ENCODE results near the gene RNF43. TPM values are rescaled to one million over a fixed set of nuclear protein-coding genes. Genes with fewer than 3 reads are reported as not detected.

Gene RNF43
- total RNA-seq, 1 experiment from 2014 or later = 3.8 TPM

GRCh38 chr17:58402679-58403078 is 14.7 kb downstream of the RNF43 start:
- H3K79me2 ChIP-seq (ENCODE audit: low read length) = no peaks in the 10 kb centered on the region
- DNase-seq = peak; percentile 71
- no peak overlapping the region for H2AFZ ChIP-seq (ENCODE audit: low read length)
- H3K27me3 ChIP-seq (ENCODE audit: low read length) = no peaks in the 10 kb centered on the region
- no peaks in the 10 kb centered on the region for H3F3A ChIP-seq (ENCODE audit: low read length, unreplicated experiment)
- H4K20me1 ChIP-seq (ENCODE audit: low read length) = no peaks in the 10 kb centered on the region
- H3K9me3 ChIP-seq (ENCODE audit: low read length) = no peaks in the 10 kb centered on the region
- no peak for TF ChIP-seq EZH2phosphoT487 (IDR thresholded peaks at IDR 0.05; ENCODE audit: borderline replicate concordance, low read length)
- no peak for TF ChIP-seq EZH2 (IDR thresholded peaks at IDR 0.05; ENCODE audit: low read length, unreplicated experiment)
- TF ChIP-seq CTCF (conservative IDR thresholded peaks at IDR 0.05; ENCODE audit: low read depth, low read length) = no peak
- H3K4me2 ChIP-seq (ENCODE audit: low read length) = peak overlapping the region; percentile 56
- ATAC-seq = no peak
- no peak overlapping the region for H3K4me3 ChIP-seq (ENCODE audit: low read length)
- no peak overlapping the region for H3K9ac ChIP-seq (ENCODE audit: low read length)
- no peaks in the 10 kb centered on the region for H3K9me2 ChIP-seq (replicated peaks; ENCODE audit: low read length)
- peaks cover 37% of the 10 kb centered on the region for H3K4me1 ChIP-seq (ENCODE audit: insufficient read depth, low read length)
- H3K27ac ChIP-seq (ENCODE audit: low read length) = no peak overlapping the region
- H3K36me3 ChIP-seq (ENCODE audit: low read depth, low read length) = no peaks in the 10 kb centered on the region
- ChIA-PET CTCF (no interaction called here), POLR2A (ENCODE audit: unreplicated experiment) (no interaction called here)
- BruUV-seq (replicated peaks) = no TSS peak
- intact Hi-C loops (cut with micrococcal nuclease) = no loop called here

DNA sequence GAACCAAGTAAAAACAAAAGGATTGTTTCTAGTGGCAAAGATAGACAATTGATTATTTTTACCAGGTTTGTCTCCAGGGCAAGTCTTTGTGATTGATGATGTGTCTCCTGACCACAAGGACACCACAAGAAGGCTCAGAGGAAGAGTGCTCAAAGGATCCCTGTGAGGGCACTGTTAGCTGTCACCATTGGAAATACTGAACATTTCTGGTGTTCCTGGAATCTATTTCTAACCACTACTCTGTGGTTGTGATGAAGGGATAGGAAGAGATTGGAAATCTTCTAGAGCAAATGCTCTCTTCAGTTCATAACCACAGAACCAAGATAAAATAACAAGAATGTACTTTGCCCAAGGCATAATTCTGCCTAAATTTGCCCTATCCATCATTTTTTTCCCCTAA is 15.3 kb downstream of the RNF43 start:
- Histone ChIP-seq H3K27me3 (ENCODE audit: low read length) (no peaks in the 10 kb centered on the region), H3K4me2 (ENCODE audit: low read length) (peak overlapping the region; percentile 56), H3K36me3 (ENCODE audit: low read depth, low read length) (no peaks in the 10 kb centered on the region), H3F3A (ENCODE audit: low read length, unreplicated experiment) (no peaks in the 10 kb centered on the region), H3K9me3 (ENCODE audit: low read length) (no peaks in the 10 kb centered on the region), H3K9ac (ENCODE audit: low read length) (no peak overlapping the region), H2AFZ (ENCODE audit: low read length) (no peak overlapping the region), H3K79me2 (ENCODE audit: low read length) (no peaks in the 10 kb centered on the region), H3K4me1 (ENCODE audit: insufficient read depth, low read length) (peaks cover 37% of the 10 kb centered on the region), H4K20me1 (ENCODE audit: low read length) (no peaks in the 10 kb centered on the region), H3K27ac (ENCODE audit: low read length) (peak overlapping the region; percentile 5; the same call in 1 of the 2 replicates), H3K4me3 (ENCODE audit: low read length) (no peak overlapping the region), H3K9me2 (replicated peaks; ENCODE audit: low read length) (no peaks in the 10 kb centered on the region)
- no TSS peak for BruUV-seq (replicated peaks)
- ChIA-PET CTCF (no interaction called here), POLR2A (ENCODE audit: unreplicated experiment) (no interaction called here)
- peak; percentile 22; the same call in 1 of the 2 replicates for ATAC-seq
- intact Hi-C loops (cut with micrococcal nuclease) = no loop called here
- TF ChIP-seq EZH2 (IDR thresholded peaks at IDR 0.05; ENCODE audit: low read length, unreplicated experiment) (no peak), EZH2phosphoT487 (IDR thresholded peaks at IDR 0.05; ENCODE audit: borderline replicate concordance, low read length) (no peak)
- peak; percentile 64 for DNase-seq

DNA sequence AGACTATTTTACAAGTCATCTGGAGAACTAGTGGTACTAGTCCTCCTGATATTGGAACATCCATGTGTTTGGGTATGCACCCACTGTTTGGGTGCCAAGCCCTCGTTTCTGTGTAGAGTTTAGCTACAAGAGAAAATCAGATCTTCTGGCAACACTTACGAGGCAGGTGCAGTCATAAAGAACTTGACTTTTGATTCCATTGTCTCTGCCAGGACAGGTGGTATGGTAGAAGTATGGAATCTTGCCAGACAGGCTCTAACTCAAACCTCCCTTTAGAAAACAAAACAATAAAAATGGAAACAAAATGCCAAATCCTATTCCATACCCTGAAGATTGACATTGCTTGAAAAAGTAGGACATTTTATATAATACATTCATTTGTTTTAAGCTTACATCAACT is 16.0 kb downstream of the RNF43 start:
- no peak overlapping the region for H3K9ac ChIP-seq (ENCODE audit: low read length)
- H3K36me3 ChIP-seq (ENCODE audit: low read depth, low read length) = no peaks in the 10 kb centered on the region
- TF ChIP-seq CTCF (conservative IDR thresholded peaks at IDR 0.05; ENCODE audit: low read depth, low read length) (no peak), EZH2phosphoT487 (IDR thresholded peaks at IDR 0.05; ENCODE audit: borderline replicate concordance, low read length) (no peak), EZH2 (IDR thresholded peaks at IDR 0.05; ENCODE audit: low read length, unreplicated experiment) (no peak)
- ATAC-seq (no peak), DNase-seq (peak; percentile 45)
- H3K27ac ChIP-seq (ENCODE audit: low read length) = no peak overlapping the region
- no peak overlapping the region for H3K4me3 ChIP-seq (ENCODE audit: low read length)
- ChIA-PET POLR2A (ENCODE audit: unreplicated experiment) (no interaction called here), CTCF (no interaction called here)
- peak overlapping the region; percentile 56 for H3K4me2 ChIP-seq (ENCODE audit: low read length)
- no peaks in the 10 kb centered on the region for H3K9me2 ChIP-seq (replicated peaks; ENCODE audit: low read length)
- no peaks in the 10 kb centered on the region for H3K27me3 ChIP-seq (ENCODE audit: low read length)
- no peak overlapping the region for H2AFZ ChIP-seq (ENCODE audit: low read length)
- H4K20me1 ChIP-seq (ENCODE audit: low read length) = no peaks in the 10 kb centered on the region
- no peaks in the 10 kb centered on the region for H3F3A ChIP-seq (ENCODE audit: low read length, unreplicated experiment)
- H3K9me3 ChIP-seq (ENCODE audit: low read length) = no peaks in the 10 kb centered on the region
- no peaks in the 10 kb centered on the region for H3K79me2 ChIP-seq (ENCODE audit: low read length)
- intact Hi-C loops (cut with micrococcal nuclease) = no loop called here
- no TSS peak for BruUV-seq (replicated peaks)
- H3K4me1 ChIP-seq (ENCODE audit: insufficient read depth, low read length) = peaks cover 37% of the 10 kb centered on the region

Measured in PC-3 (cell line).